PC-3 (cell line): ENCODE measurements around the gene PFDN4. TPM values are rescaled to one million over a fixed set of nuclear protein-coding genes. Genes with fewer than 3 reads are reported as not detected.

Experiments used
- ATAC-seq: fragments of 200-7000 bp; cut with Tn5 transposase; 2 replicates; pipeline ENCODE4 v1.9.1; 2020; ENCODE audit warnings: mild to moderate bottlenecking, moderate library complexity
- BruUV-seq: library from RNA; stranded (reverse); fragments of 400-500 nt; replicated peaks from 2 replicates; lab custom pipeline; 2021; lab: Mats Ljungman, UMichigan
- CTCF ChIA-PET: fragments of 300-600 bp; sonication (Branson Sonifier 250); formaldehyde crosslinking; loops from one replicate; lab custom pipeline; 2022; ENCODE audit warnings: antibody characterized with exemption; lab: Charles Lee
- POLR2A ChIA-PET: fragments of 300-600 bp; sonication (Branson Sonifier 250); formaldehyde crosslinking; loops from one replicate; lab custom pipeline; 2022; ENCODE audit warnings: antibody characterized with exemption; ENCODE audit not compliant: unreplicated experiment; lab: Charles Lee
- DNase-seq: peaks from one replicate; pipeline ENCODE4 v3.0.0-alpha.2; 2015
- H2AFZ ChIP-seq: fragments of 300-600 bp; sonication (generic); 2 replicates; pipeline ENCODE4 v1.6.0; 2016; ENCODE audit warnings: antibody characterized with exemption, low read length
- H3F3A ChIP-seq: fragments of 300-600 bp; sonication (generic); one replicate; pipeline ENCODE4 v1.6.0; 2017; ENCODE audit warnings: antibody characterized with exemption, low read length, control low read depth, mild to moderate bottlenecking; ENCODE audit not compliant: unreplicated experiment
- H3K27ac ChIP-seq: fragments of 300-600 bp; sonication (generic); 2 replicates; pipeline ENCODE4 v1.5.1; 2016; ENCODE audit warnings: mild to moderate bottlenecking, low read length
- H3K27me3 ChIP-seq: fragments of 300-600 bp; sonication (generic); 2 replicates; pipeline ENCODE4 v1.6.1; 2016; ENCODE audit warnings: low read length, mixed read lengths
- H3K36me3 ChIP-seq: fragments of 300-600 bp; sonication (generic); 2 replicates; pipeline ENCODE4 v1.6.1; 2016; ENCODE audit warnings: low read depth, mixed run types, low read length, mixed read lengths
- H3K4me1 ChIP-seq: fragments of 300-600 bp; sonication (generic); 2 replicates; pipeline ENCODE4 v1.5.1; 2016; ENCODE audit warnings: low read length; ENCODE audit not compliant: insufficient read depth
- H3K4me2 ChIP-seq: fragments of 300-600 bp; sonication (generic); 2 replicates; pipeline ENCODE4 v1.6.0; 2016; ENCODE audit warnings: low read length
- H3K4me3 ChIP-seq: fragments of 300-600 bp; sonication (generic); 2 replicates; pipeline ENCODE4 v1.5.1; 2016; ENCODE audit warnings: mild to moderate bottlenecking, low read length, mixed read lengths
- H3K79me2 ChIP-seq: fragments of 300-600 bp; sonication (generic); 2 replicates; pipeline ENCODE4 v1.6.1; 2017; ENCODE audit warnings: low read length, mixed read lengths
- H3K9ac ChIP-seq: fragments of 300-600 bp; sonication (generic); 2 replicates; pipeline ENCODE4 v1.6.0; 2016; ENCODE audit warnings: mild to moderate bottlenecking, low read length
- H3K9me2 ChIP-seq: fragments of 300-600 bp; sonication (generic); replicated peaks from 2 replicates; pipeline ENCODE4 v1.6.1; 2016; ENCODE audit warnings: mixed run types, low read length, mixed read lengths
- H3K9me3 ChIP-seq: fragments of 300-600 bp; sonication (generic); 2 replicates; pipeline ENCODE4 v1.6.1; 2016; ENCODE audit warnings: low read length, mixed read lengths
- H4K20me1 ChIP-seq: fragments of 300-600 bp; sonication (generic); 2 replicates; pipeline ENCODE4 v1.6.1; 2016; ENCODE audit warnings: low read length, mixed read lengths
- EZH2 ChIP-seq: fragments of 300-600 bp; sonication (generic); IDR thresholded peaks from one replicate; pipeline ENCODE4 v1.6.1; 2017; ENCODE audit warnings: antibody characterized with exemption, mild to moderate bottlenecking, low read length; ENCODE audit not compliant: unreplicated experiment
- EZH2phosphoT487 ChIP-seq: fragments of 300-600 bp; sonication (generic); IDR thresholded peaks from 2 replicates; pipeline ENCODE4 v1.6.1; 2018; ENCODE audit warnings: mild to moderate bottlenecking, antibody characterized with exemption, low read length, borderline replicate concordance
- intact Hi-C: fragments of 100-400 bp; cut with micrococcal nuclease; formaldehyde crosslinking; loops from 2 replicates; pipeline ENCODE4 v1.9.0; 2023
- total RNA-seq: library from RNA; depleted of rRNA; stranded (reverse); fragments of >200 nt; gene quantifications from 2 replicates; pipeline ENCODE4 v1.2.3, GENCODE V29; 2014
- TF ChIP-seq, protein P1 (sequence below): fragments of 300-600 bp; sonication (generic); conservative IDR thresholded peaks from 2 replicates; pipeline ENCODE4 v1.5.1; 2017; ENCODE audit warnings: antibody characterized with exemption, low read depth, mild to moderate bottlenecking, low read length

PFDN4 gene
- total RNA-seq, 1 experiment from 2014 or later, result 122 TPM

DNA sequence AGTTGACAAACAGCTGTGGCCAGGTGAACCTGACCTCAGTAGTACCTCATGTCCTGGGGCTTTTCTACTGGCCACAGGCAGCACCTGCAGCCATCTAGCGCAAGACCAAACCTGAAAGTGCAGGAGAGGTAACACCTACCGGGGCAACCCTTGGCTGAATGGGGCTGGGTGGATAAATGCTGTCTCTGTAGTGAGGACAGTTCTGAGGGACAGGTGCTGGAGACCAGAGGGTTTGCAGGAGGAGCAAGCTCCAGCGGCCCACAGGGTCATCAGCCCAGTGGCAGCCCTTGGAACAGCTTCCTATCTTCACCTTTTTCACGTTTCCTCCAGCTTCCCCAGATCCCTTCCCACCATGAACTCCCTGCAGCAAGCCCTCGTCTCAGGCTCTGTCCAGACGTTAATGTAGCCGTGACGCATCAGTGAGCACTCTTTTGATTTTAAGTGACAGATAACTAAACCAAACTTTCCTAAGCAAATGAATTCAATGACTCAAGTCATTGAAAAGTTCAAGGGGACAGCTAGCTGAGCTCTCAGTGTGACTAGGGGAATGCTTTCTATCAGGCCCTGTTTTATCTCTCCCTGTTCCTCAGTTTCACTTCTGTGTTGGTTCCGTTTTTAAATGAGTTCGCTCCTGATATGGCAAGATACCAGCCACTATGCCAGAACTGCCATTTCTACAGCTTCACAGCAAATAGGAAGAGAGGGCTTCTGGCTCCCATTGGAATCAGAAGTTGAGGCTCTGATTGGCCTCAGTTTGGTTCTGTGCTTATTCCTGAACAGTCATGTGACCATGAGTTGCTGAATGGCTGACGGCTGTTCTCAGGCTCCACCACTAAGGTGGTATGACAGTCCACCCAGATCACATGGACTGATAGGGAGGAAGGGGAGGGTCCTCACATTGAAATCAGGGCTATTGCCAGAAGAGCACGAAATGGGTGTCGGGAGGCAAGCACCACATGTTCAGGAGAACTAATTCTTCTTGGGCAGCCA lies 12.1 kb upstream of the PFDN4 start:
- H3K27ac ChIP-seq, result no peak overlapping the region
- CTCF ChIA-PET, result no interaction called here
- H2AFZ ChIP-seq, result no peak overlapping the region
- ATAC-seq (no peak), DNase-seq (no peak)
- no peaks in the 10 kb centered on the region for H3K79me2 ChIP-seq
- no peaks in the 10 kb centered on the region for H3F3A ChIP-seq
- H3K4me3 ChIP-seq, result no peak overlapping the region
- no peaks in the 10 kb centered on the region for H3K36me3 ChIP-seq
- no peaks in the 10 kb centered on the region for H3K9me3 ChIP-seq
- POLR2A ChIA-PET, result interaction anchor here (0.6 kb wide), 1 partner anchor 102 kb away, joined by 3 read pairs; no protein-coding TSS in a partner anchor
- peaks cover 11% of the 10 kb centered on the region for H3K4me1 ChIP-seq
- no peak overlapping the region for H3K4me2 ChIP-seq
- BruUV-seq, result no TSS peak
- intact Hi-C loops, result loop anchor here (5.0 kb wide), 1 partner anchor 253 kb away; no protein-coding TSS in a partner anchor
- TF ChIP-seq EZH2phosphoT487 (no peak), EZH2 (no peak)
- TF ChIP-seq, protein P1, sequence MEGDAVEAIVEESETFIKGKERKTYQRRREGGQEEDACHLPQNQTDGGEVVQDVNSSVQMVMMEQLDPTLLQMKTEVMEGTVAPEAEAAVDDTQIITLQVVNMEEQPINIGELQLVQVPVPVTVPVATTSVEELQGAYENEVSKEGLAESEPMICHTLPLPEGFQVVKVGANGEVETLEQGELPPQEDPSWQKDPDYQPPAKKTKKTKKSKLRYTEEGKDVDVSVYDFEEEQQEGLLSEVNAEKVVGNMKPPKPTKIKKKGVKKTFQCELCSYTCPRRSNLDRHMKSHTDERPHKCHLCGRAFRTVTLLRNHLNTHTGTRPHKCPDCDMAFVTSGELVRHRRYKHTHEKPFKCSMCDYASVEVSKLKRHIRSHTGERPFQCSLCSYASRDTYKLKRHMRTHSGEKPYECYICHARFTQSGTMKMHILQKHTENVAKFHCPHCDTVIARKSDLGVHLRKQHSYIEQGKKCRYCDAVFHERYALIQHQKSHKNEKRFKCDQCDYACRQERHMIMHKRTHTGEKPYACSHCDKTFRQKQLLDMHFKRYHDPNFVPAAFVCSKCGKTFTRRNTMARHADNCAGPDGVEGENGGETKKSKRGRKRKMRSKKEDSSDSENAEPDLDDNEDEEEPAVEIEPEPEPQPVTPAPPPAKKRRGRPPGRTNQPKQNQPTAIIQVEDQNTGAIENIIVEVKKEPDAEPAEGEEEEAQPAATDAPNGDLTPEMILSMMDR, result no peak
- no peaks in the 10 kb centered on the region for H3K9me2 ChIP-seq
- H4K20me1 ChIP-seq, result no peaks in the 10 kb centered on the region
- H3K9ac ChIP-seq, result no peak overlapping the region
- no peaks in the 10 kb centered on the region for H3K27me3 ChIP-seq

DNA sequence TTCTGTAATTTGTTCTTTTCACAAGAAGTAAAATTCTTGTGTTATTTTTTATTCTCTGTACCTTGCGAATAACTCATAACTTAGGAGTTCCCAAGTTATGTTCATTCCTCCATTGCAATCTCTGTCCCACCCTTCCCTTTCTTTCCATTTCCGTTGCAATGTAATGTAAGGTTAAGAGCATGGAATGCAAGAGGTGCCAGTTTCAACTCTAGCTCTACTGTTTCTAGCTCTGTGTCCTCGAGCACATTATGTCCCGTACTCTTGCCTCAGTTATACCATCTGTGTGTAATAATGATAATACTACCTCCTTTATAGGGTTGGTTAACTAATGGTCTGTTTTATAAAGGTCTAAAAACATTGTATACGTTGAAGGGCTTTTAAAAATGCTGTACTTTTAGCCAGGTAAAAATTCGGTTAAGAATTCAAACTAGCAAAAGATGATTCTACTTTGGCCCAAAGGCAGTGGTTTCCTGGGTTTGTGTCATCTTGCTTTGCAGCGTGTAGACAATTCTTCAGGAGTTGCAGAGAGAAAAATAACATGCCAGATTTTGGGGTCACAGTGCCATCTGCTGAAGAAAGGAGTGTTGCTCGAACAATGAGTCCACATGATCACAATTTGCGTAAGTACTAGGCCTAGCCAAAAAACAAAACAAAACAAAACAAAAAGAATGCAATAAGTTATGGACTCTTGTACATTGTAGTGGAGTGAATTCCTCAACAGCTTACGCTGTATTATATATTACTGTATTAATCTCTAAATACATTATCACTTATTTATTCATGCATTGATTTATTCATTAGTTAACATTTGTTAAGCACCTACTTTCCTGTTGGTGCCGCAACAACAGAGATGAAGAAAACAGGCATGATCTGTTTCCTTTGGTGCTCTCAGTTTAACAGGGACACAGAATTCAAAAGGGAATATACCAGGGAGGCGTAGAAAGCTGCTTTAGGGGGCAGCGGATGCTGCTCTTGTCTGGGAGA lies 10.0 kb upstream of the PFDN4 start:
- Histone ChIP-seq H2AFZ (no peak overlapping the region), H3K36me3 (no peaks in the 10 kb centered on the region), H3K79me2 (no peaks in the 10 kb centered on the region), H3K27ac (no peak overlapping the region), H3K9me2 (no peaks in the 10 kb centered on the region), H3K4me2 (no peak overlapping the region), H3K9me3 (no peaks in the 10 kb centered on the region), H3K9ac (no peak overlapping the region), H4K20me1 (no peaks in the 10 kb centered on the region), H3K4me3 (no peak overlapping the region), H3K4me1 (peaks cover 18% of the 10 kb centered on the region), H3F3A (no peaks in the 10 kb centered on the region), H3K27me3 (no peaks in the 10 kb centered on the region)
- peak; percentile 93 for DNase-seq
- CTCF ChIA-PET, result interaction anchor here (0.6 to 1.0 kb wide), 2 partner anchors 88 to 101 kb away, joined by 5 read pairs; no protein-coding TSS in a partner anchor
- BruUV-seq, result no TSS peak
- peak; percentile 59 for ATAC-seq
- POLR2A ChIA-PET, result interaction anchor here (0.6 kb wide), 1 partner anchor 370 kb away, joined by 4 read pairs; no protein-coding TSS in a partner anchor
- TF ChIP-seq EZH2, result no peak
- TF ChIP-seq, protein P1, result peak; percentile 88
- intact Hi-C loops, result loop anchor here (5.0 kb wide), 1 partner anchor 256 kb away; no protein-coding TSS in a partner anchor
